ENCODE results near the gene CC2D2B.

GRCh38 chr10:96034625-96035024 is 126.8 kb downstream of the CC2D2B start:
- no peak for TF ChIP-seq EZH2phosphoT487 (IDR thresholded peaks at IDR 0.05; ENCODE audit: borderline replicate concordance, low read length)
- TF ChIP-seq, protein P1, sequence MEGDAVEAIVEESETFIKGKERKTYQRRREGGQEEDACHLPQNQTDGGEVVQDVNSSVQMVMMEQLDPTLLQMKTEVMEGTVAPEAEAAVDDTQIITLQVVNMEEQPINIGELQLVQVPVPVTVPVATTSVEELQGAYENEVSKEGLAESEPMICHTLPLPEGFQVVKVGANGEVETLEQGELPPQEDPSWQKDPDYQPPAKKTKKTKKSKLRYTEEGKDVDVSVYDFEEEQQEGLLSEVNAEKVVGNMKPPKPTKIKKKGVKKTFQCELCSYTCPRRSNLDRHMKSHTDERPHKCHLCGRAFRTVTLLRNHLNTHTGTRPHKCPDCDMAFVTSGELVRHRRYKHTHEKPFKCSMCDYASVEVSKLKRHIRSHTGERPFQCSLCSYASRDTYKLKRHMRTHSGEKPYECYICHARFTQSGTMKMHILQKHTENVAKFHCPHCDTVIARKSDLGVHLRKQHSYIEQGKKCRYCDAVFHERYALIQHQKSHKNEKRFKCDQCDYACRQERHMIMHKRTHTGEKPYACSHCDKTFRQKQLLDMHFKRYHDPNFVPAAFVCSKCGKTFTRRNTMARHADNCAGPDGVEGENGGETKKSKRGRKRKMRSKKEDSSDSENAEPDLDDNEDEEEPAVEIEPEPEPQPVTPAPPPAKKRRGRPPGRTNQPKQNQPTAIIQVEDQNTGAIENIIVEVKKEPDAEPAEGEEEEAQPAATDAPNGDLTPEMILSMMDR (IDR thresholded peaks at IDR 0.05; ENCODE audit: low read depth, low read length, poor library complexity, severe bottlenecking) = no peak

Measured in DOHH2 (cell line).